Measurements from ENCODE around the gene SYN1.

The SYN1 gene

GRCh38 chrX:47634871-47635575 is 15.4 kb upstream of the SYN1 start:
- in situ Hi-C loops (cut with MboI; ENCODE audit: low sequenced_read_pairs), result no loop called here

GRCh38 chrX:47633689-47634590 is 14.3 kb upstream of the SYN1 start:
- in situ Hi-C loops (cut with MboI; ENCODE audit: low sequenced_read_pairs), result no loop called here

- in situ Hi-C loops (cut with MboI; ENCODE audit: low sequenced_read_pairs), result no loop called here
Measured at GRCh38 chrX:47632666-47633065, 13.0 kb upstream of the SYN1 start.

GRCh38 chrX:47631676-47632075 is 12.0 kb upstream of the SYN1 start:
- in situ Hi-C loops (cut with MboI; ENCODE audit: low sequenced_read_pairs), result no loop called here

- in situ Hi-C loops (cut with MboI; ENCODE audit: low sequenced_read_pairs), result loop anchor here (10.0 kb wide), 1 partner anchor 55 kb away; no protein-coding TSS in a partner anchor
Measured at GRCh38 chrX:47629419-47630200, 10.0 kb upstream of the SYN1 start, which contains the start of gene CFP. CFP (minus strand) TSS chrX:47629930; CDS start chrX:47629844, 86 bp downstream.

- in situ Hi-C loops (cut with MboI; ENCODE audit: low sequenced_read_pairs), result loop anchor here (10.0 kb wide), 1 partner anchor 54 kb away; no protein-coding TSS in a partner anchor
Measured at GRCh38 chrX:47628982-47629381, 9.3 kb upstream of the SYN1 start.

- in situ Hi-C loops (cut with MboI; ENCODE audit: low sequenced_read_pairs), result loop anchor here (10.0 kb wide), 1 partner anchor 51 kb away; no protein-coding TSS in a partner anchor
Measured at GRCh38 chrX:47625365-47625764, 5.7 kb upstream of the SYN1 start.

- in situ Hi-C loops (cut with MboI; ENCODE audit: low sequenced_read_pairs), result loop anchor here (10.0 kb wide), 1 partner anchor 49 kb away; no protein-coding TSS in a partner anchor
Measured at GRCh38 chrX:47623540-47624027, 3.9 kb upstream of the SYN1 start.

- in situ Hi-C loops (cut with MboI; ENCODE audit: low sequenced_read_pairs), result loop anchor here (10.0 kb wide), 1 partner anchor 47 kb away; no protein-coding TSS in a partner anchor
Measured at GRCh38 chrX:47621851-47622250, 2.2 kb upstream of the SYN1 start.

GRCh38 chrX:47620303-47620685 is 637 bp upstream of the SYN1 start:
- in situ Hi-C loops (cut with MboI; ENCODE audit: low sequenced_read_pairs), result loop anchor here (10.0 kb wide), 1 partner anchor 45 kb away; no protein-coding TSS in a partner anchor

- in situ Hi-C loops (cut with MboI; ENCODE audit: low sequenced_read_pairs), result no loop called here
Measured at GRCh38 chrX:47618923-47619485, 653 bp downstream of the SYN1 start.

- in situ Hi-C loops (cut with MboI; ENCODE audit: low sequenced_read_pairs), result no loop called here
Measured at GRCh38 chrX:47614618-47615017, 5.0 kb downstream of the SYN1 start.

GRCh38 chrX:47613082-47613481 is 6.6 kb downstream of the SYN1 start:
- in situ Hi-C loops (cut with MboI; ENCODE audit: low sequenced_read_pairs), result no loop called here

- in situ Hi-C loops (cut with MboI; ENCODE audit: low sequenced_read_pairs), result no loop called here
Measured at GRCh38 chrX:47612418-47612817, 7.2 kb downstream of the SYN1 start.

GRCh38 chrX:47611926-47612325 is 7.7 kb downstream of the SYN1 start:
- in situ Hi-C loops (cut with MboI; ENCODE audit: low sequenced_read_pairs), result no loop called here

GRCh38 chrX:47611489-47611888 is 8.2 kb downstream of the SYN1 start:
- in situ Hi-C loops (cut with MboI; ENCODE audit: low sequenced_read_pairs), result no loop called here

- in situ Hi-C loops (cut with MboI; ENCODE audit: low sequenced_read_pairs), result no loop called here
Measured at GRCh38 chrX:47610511-47610910, 9.1 kb downstream of the SYN1 start.

GRCh38 chrX:47608130-47608810 is 11.4 kb downstream of the SYN1 start:
- in situ Hi-C loops (cut with MboI; ENCODE audit: low sequenced_read_pairs), result no loop called here

- in situ Hi-C loops (cut with MboI; ENCODE audit: low sequenced_read_pairs), result no loop called here
Measured at GRCh38 chrX:47607091-47607490, 12.6 kb downstream of the SYN1 start.

- in situ Hi-C loops (cut with MboI; ENCODE audit: low sequenced_read_pairs), result no loop called here
Measured at GRCh38 chrX:47605024-47605423, 14.6 kb downstream of the SYN1 start.
